K562 (cell line): Measurements from ENCODE around the gene PRKCE. TPM values are rescaled to one million over a fixed set of nuclear protein-coding genes. Genes with fewer than 3 reads are reported as not detected.

Experiments
- ATAC-seq: fragments of 200-7000 bp; cut with Tn5 transposase; 3 replicates; pipeline ENCODE4 v1.9.1; 2020; ENCODE audit warnings: moderate library complexity
- BruUV-seq: library from RNA; stranded (reverse); fragments of 400-500 nt; replicated peaks from 2 replicates; lab custom pipeline; 2021; lab: Mats Ljungman, UMichigan
- CTCF ChIA-PET: fragments of 300-600 bp; formaldehyde crosslinking; extraction: SDS; loops from one replicate; lab custom pipeline; 2021; ENCODE audit warnings: low intra/inter-chr PET ratio; lab: Yijun Ruan, JAX
- POLR2A ChIA-PET: fragments of 300-600, 350-650 bp; sonication (Branson Sonifier 250); formaldehyde crosslinking; extraction: SDS; loops from one replicate; lab custom pipeline; 2021; ENCODE audit warnings: antibody characterized with exemption, inconsistent platforms; lab: Yijun Ruan, JAX
- DNase-seq, 4 experiments: peaks; one replicate each; pipeline versions ENCODE4 v3.0.0 to v3.0.0-alpha.2; 2011 to 2018; ENCODE audit warnings: low spot score in 3 of 4, mixed read lengths in 3 of 4; ENCODE audit errors: extremely low read depth in 1 of 4
- FAIRE-seq: peaks from 2 replicates; lab custom pipeline; 2011; peaks lifted over from hg19 to GRCh38; lab: Jason Lieb, UNC
- H2AFZ ChIP-seq: 2 replicates; pipeline ENCODE4 v1.6.0; 2011; ENCODE audit warnings: low read depth, low read length, control low read depth, inconsistent platforms
- H3K27ac ChIP-seq: fragments of 200-600 bp; 3 replicates; pipeline ENCODE4 v1.8.0; 2011; ENCODE audit warnings: low read depth, mild to moderate bottlenecking, control low read depth, inconsistent platforms, low read length, moderate library complexity, mixed read lengths; ENCODE audit errors: extremely low read depth
- H3K27me3 ChIP-seq, 2 experiments: fragments of 300-600 bp in 1 of 2; 2 replicates in 1 of 2; 3 replicates in 1 of 2; pipeline versions ENCODE4 v1.6.0 to v1.8.0; 2011; ENCODE audit warnings: inconsistent platforms in 2 of 2, low read length in 2 of 2, mild to moderate bottlenecking in 1 of 2, mixed read lengths in 1 of 2, moderate library complexity in 1 of 2; ENCODE audit not compliant: control insufficient read depth in 2 of 2, insufficient read depth in 2 of 2
- H3K36me3 ChIP-seq: fragments of 300-600 bp; 3 replicates; pipeline ENCODE4 v1.8.0; 2011; ENCODE audit warnings: mild to moderate bottlenecking, low read length, inconsistent platforms; ENCODE audit not compliant: control insufficient read depth, insufficient read depth
- H3K4me1 ChIP-seq, 2 experiments: fragments of 200-600 bp in 1 of 2; replicated peaks in 1 of 2; 2 replicates in 1 of 2; 3 replicates in 1 of 2; pipeline versions ENCODE4 v1.5.1 to v1.8.0; 2011; ENCODE audit warnings: inconsistent platforms in 2 of 2, low read length in 2 of 2, mild to moderate bottlenecking in 1 of 2, mixed read lengths in 1 of 2, moderate library complexity in 1 of 2; ENCODE audit not compliant: control insufficient read depth in 2 of 2, insufficient read depth in 2 of 2
- H3K4me2 ChIP-seq: 2 replicates; pipeline ENCODE4 v1.6.1; 2011; ENCODE audit warnings: low read length, control low read depth, inconsistent platforms, mixed read lengths; ENCODE audit not compliant: insufficient read depth
- H3K4me3 ChIP-seq: fragments of 200-600 bp; sonication (generic), shearing (Covaris generic); 2 replicates; pipeline ENCODE4 v1.5.1; 2016; ENCODE audit warnings: control low read depth, inconsistent platforms
- H3K79me2 ChIP-seq: fragments of 200-600 bp; 3 replicates; pipeline ENCODE4 v1.8.0; 2011; ENCODE audit warnings: low read length, inconsistent platforms; ENCODE audit not compliant: control insufficient read depth, insufficient read depth
- H3K9ac ChIP-seq, 2 experiments: 2 replicates each; pipeline versions ENCODE4 v1.6.0 to v1.6.1; 2011; ENCODE audit warnings: low read depth in 2 of 2, low read length in 2 of 2, control low read depth in 1 of 2, inconsistent platforms in 1 of 2, mild to moderate bottlenecking in 1 of 2, mixed read lengths in 1 of 2; ENCODE audit not compliant: insufficient read depth in 1 of 2
- H3K9me1 ChIP-seq: one replicate; pipeline ENCODE4 v1.6.0; 2011; ENCODE audit warnings: inconsistent platforms, mild to moderate bottlenecking, low read length, moderate library complexity; ENCODE audit not compliant: control insufficient read depth, insufficient read depth
- H3K9me3 ChIP-seq: replicated peaks from 2 replicates; pipeline ENCODE4 v1.5.1; 2011; ENCODE audit warnings: low read depth, low read length, inconsistent platforms; ENCODE audit not compliant: control insufficient read depth, insufficient read depth
- H4K20me1 ChIP-seq: replicated peaks from 2 replicates; pipeline ENCODE4 v1.6.1; 2011; ENCODE audit warnings: low read length, inconsistent platforms, mixed read lengths; ENCODE audit not compliant: control insufficient read depth, insufficient read depth
- FOXM1 ChIP-seq, 2 experiments: fragments of 450-650 bp in 1 of 2; sonication (generic) in 1 of 2; formaldehyde crosslinking in 1 of 2; IDR thresholded peaks; 2 replicates each; pipeline versions ENCODE4 v1.6.1 to v1.9.0; 2017 to 2022; ENCODE audit warnings: low read depth in 2 of 2, mild to moderate bottlenecking in 2 of 2, missing genetic modification reagents in 1 of 2, moderate library complexity in 1 of 2
- SIN3B ChIP-seq: fragments of 450-650 bp; IDR thresholded peaks from 2 replicates; pipeline ENCODE4 v1.6.1; 2017; ENCODE audit warnings: low read depth, mild to moderate bottlenecking, moderate library complexity
- TRIM24 ChIP-seq, 2 experiments: fragments of 450-650 bp; IDR thresholded peaks; 2 replicates each; pipeline ENCODE4 v1.6.1; 2016
- TRIM28 ChIP-seq: fragments of 450-650 bp; IDR thresholded peaks from 2 replicates; pipeline ENCODE4 v1.6.1; 2017
- ZNF217 ChIP-seq: sonication (generic); formaldehyde crosslinking; IDR thresholded peaks from 2 replicates; pipeline ENCODE4 v1.8.0; 2022; ENCODE audit warnings: mild to moderate bottlenecking, missing genetic modification reagents
- WGBS: fragments of 100-300 bp; shearing (Covaris generic); methylation state at CpG from one replicate; pipeline ENCODE4 v1.1.6; 2016; ENCODE audit warnings: low coverage, mixed read lengths; ENCODE audit not compliant: insufficient coverage; ENCODE audit errors: missing lambda C conversion rate; 5-methylcytosine and 5-hydroxymethylcytosine counted together
- in situ Hi-C: fragments of 300-500 bp; cut with MboI; formaldehyde crosslinking; loops from 4 replicates; pipeline ENCODE4 v1.15.0; 2018; ENCODE audit warnings: inconsistent platforms, mixed read lengths
- intact Hi-C: fragments of 100-400 bp; cut with micrococcal nuclease; formaldehyde crosslinking; loops from 2 replicates; pipeline ENCODE4 v1.14.2; 2022
- polyA plus RNA-seq, 8 experiments: library from polyadenylated mRNA; depleted of rRNA in 4 of 8; stranded (reverse) in 5 of 8; unstranded in 3 of 8; fragments of >200 nt; fragmentation: Nextera tagmentation in 2 of 8; fragmentation: Illumina TruSeq in 1 of 8; extraction: Ambion mirVana in 2 of 8; extraction: Trizol in 1 of 8; gene quantifications; 2 replicates each; pipeline versions ENCODE4 v1.2.1 to v1.2.3, GENCODE V29; 2011 to 2014; ENCODE audit warnings: inconsistent platforms in 1 of 8, missing spikeins in 1 of 8
- total RNA-seq, 7 experiments: library from RNA; depleted of rRNA in 6 of 7; stranded (reverse); fragments of >200 nt in 6 of 7; fragmentation: Illumina TruSeq in 2 of 7; extraction: Trizol in 2 of 7; gene quantifications; 2 replicates each; pipeline versions ENCODE4 v1.2.1 to v1.2.3, GENCODE V29; 2011 to 2021; ENCODE audit warnings: low replicate concordance in 1 of 7
- TF ChIP-seq, protein P1 (sequence below): conservative IDR thresholded peaks from 2 replicates; pipeline ENCODE4 v1.6.1; 2011; ENCODE audit warnings: low read depth, mild to moderate bottlenecking, low read length; ENCODE audit not compliant: control insufficient read depth
- TF ChIP-seq, protein P2 (sequence below): fragments of 450-650 bp; IDR thresholded peaks from 2 replicates; pipeline ENCODE4 v1.6.1; 2018; ENCODE audit warnings: mild to moderate bottlenecking, low read depth; ENCODE audit not compliant: partially characterized antibody
- TF ChIP-seq, protein P3 (sequence below), 2 experiments: fragments of 450-650 bp; IDR thresholded peaks; 2 replicates each; pipeline ENCODE4 v1.6.1; 2018; ENCODE audit warnings: mild to moderate bottlenecking in 2 of 2, low read depth in 1 of 2; ENCODE audit not compliant: partially characterized antibody in 2 of 2

Gene PRKCE
- total and polyA plus RNA-seq, 9 of the 15 experiments (the other 6 are each of a cell fraction or from before 2014, with no cell fraction given): 0.06 to 1.0 (median 0.22) TPM; not detected in 1

DNA sequence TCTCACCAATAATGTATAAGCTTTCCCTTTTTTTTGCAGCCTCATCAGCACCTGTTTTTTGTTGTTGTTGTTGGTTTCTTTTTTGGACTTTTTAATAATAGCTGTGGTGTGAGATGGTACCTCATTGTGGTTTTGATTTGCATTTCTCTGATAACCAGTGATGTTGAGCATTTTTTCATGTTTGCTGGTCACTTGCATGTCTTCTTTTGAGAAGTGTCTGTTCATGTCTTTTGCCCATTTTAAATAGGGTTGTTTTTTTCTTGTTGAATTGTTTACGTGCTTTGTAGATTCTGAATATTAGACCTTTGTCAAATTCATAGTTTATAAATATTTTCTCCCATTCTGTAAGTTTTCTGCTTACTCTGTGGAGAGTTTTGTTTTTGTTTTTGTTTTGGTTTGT, 557.3 kb downstream of the PRKCE start:
- Histone ChIP-seq H3K9ac (no peak overlapping the region), H3K4me1 (no peaks in the 10 kb centered on the region), H3K27me3 (no peaks in the 10 kb centered on the region; a peak in 1 of 5 replicates), H2AFZ (no peak overlapping the region), H3K4me2 (no peak overlapping the region), H3K36me3 (no peaks in the 10 kb centered on the region), H3K9me3 (no peaks in the 10 kb centered on the region), H3K9me1 (no peaks in the 10 kb centered on the region), H3K4me3 (no peak overlapping the region), H3K79me2 (no peaks in the 10 kb centered on the region), H3K27ac (no peak overlapping the region), H4K20me1 (no peaks in the 10 kb centered on the region)
- CTCF ChIA-PET: no interaction called here
- WGBS: 65% methylated on average over 1 of the region's 1 CpG
- no TSS peak for BruUV-seq
- no peak for FAIRE-seq
- in situ Hi-C loops: no loop called here
- no peak for TF ChIP-seq ZNF217 (CRISPR knock-in tag)
- TF ChIP-seq, protein P1, sequence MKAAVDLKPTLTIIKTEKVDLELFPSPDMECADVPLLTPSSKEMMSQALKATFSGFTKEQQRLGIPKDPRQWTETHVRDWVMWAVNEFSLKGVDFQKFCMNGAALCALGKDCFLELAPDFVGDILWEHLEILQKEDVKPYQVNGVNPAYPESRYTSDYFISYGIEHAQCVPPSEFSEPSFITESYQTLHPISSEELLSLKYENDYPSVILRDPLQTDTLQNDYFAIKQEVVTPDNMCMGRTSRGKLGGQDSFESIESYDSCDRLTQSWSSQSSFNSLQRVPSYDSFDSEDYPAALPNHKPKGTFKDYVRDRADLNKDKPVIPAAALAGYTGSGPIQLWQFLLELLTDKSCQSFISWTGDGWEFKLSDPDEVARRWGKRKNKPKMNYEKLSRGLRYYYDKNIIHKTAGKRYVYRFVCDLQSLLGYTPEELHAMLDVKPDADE: no peak
- TF ChIP-seq SIN3B: no peak
- TF ChIP-seq FOXM1 (IDR thresholded peaks at IDR 0.05; ENCODE audit: low read depth): no peak
- no peak for TF ChIP-seq FOXM1 (CRISPR knock-in tag; IDR thresholded peaks at IDR 0.05; ENCODE audit: low read depth)
- TF ChIP-seq, protein P2, sequence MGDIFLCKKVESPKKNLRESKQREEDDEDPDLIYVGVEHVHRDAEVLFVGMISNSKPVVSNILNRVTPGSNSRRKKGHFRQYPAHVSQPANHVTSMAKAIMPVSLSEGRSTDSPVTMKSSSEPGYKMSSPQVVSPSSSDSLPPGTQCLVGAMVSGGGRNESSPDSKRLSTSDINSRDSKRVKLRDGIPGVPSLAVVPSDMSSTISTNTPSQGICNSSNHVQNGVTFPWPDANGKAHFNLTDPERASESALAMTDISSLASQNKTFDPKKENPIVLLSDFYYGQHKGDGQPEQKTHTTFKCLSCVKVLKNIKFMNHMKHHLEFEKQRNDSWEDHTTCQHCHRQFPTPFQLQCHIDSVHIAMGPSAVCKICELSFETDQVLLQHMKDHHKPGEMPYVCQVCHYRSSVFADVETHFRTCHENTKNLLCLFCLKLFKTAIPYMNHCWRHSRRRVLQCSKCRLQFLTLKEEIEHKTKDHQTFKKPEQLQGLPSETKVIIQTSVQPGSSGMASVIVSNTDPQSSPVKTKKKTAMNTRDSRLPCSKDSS: peak; percentile 75
- TF ChIP-seq, protein P3, sequence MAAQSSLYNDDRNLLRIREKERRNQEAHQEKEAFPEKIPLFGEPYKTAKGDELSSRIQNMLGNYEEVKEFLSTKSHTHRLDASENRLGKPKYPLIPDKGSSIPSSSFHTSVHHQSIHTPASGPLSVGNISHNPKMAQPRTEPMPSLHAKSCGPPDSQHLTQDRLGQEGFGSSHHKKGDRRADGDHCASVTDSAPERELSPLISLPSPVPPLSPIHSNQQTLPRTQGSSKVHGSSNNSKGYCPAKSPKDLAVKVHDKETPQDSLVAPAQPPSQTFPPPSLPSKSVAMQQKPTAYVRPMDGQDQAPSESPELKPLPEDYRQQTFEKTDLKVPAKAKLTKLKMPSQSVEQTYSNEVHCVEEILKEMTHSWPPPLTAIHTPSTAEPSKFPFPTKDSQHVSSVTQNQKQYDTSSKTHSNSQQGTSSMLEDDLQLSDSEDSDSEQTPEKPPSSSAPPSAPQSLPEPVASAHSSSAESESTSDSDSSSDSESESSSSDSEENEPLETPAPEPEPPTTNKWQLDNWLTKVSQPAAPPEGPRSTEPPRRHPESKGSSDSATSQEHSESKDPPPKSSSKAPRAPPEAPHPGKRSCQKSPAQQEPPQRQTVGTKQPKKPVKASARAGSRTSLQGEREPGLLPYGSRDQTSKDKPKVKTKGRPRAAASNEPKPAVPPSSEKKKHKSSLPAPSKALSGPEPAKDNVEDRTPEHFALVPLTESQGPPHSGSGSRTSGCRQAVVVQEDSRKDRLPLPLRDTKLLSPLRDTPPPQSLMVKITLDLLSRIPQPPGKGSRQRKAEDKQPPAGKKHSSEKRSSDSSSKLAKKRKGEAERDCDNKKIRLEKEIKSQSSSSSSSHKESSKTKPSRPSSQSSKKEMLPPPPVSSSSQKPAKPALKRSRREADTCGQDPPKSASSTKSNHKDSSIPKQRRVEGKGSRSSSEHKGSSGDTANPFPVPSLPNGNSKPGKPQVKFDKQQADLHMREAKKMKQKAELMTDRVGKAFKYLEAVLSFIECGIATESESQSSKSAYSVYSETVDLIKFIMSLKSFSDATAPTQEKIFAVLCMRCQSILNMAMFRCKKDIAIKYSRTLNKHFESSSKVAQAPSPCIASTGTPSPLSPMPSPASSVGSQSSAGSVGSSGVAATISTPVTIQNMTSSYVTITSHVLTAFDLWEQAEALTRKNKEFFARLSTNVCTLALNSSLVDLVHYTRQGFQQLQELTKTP (IDR thresholded peaks at IDR 0.05; ENCODE audit: low read depth in 1 of 2, partially characterized antibody in 2 of 2): peak in 1 of 2 experiments; percentile 100
- peak; percentile 89 for TF ChIP-seq TRIM28
- peak; percentile 36 to 66; a peak in 2 of 4 replicates for TF ChIP-seq TRIM24 (IDR thresholded peaks at IDR 0.05)
- POLR2A ChIA-PET: no interaction called here
- no peak for DNase-seq
- ATAC-seq: no peak
- intact Hi-C loops: no loop called here
